Skeletal muscle tissue (tissue), 4 donors: Measurements from ENCODE around the gene LAMTOR2. TPM values are rescaled to one million over a fixed set of nuclear protein-coding genes. Genes with fewer than 3 reads are reported as not detected.

Source experiments
- H3K27ac ChIP-seq: one replicate; pipeline ENCODE4 v1.7.0; 2013; ENCODE audit warnings: mild to moderate bottlenecking, low read depth, low read length, inconsistent platforms
- H3K27me3 ChIP-seq, 3 donors: one replicate each; pipeline ENCODE4 v1.7.0; 2013; ENCODE audit warnings: low read length in 3 of 3; ENCODE audit not compliant: control insufficient read depth in 3 of 3, insufficient read depth in 3 of 3
- H3K36me3 ChIP-seq, 3 donors: one replicate each; pipeline ENCODE4 v1.7.0; 2013; ENCODE audit warnings: low read length in 3 of 3; ENCODE audit not compliant: control insufficient read depth in 3 of 3, insufficient read depth in 3 of 3
- H3K4me1 ChIP-seq, 3 donors: one replicate each; pipeline ENCODE4 v1.7.0; 2013; ENCODE audit warnings: low read length in 3 of 3, mild to moderate bottlenecking in 3 of 3; ENCODE audit not compliant: control insufficient read depth in 3 of 3, insufficient read depth in 3 of 3
- H3K4me3 ChIP-seq, 3 donors: one replicate each; pipeline ENCODE4 v1.7.0; 2013; ENCODE audit warnings: low read length in 3 of 3
- H3K9ac ChIP-seq, 3 donors: one replicate each; pipeline ENCODE4 v1.7.0; 2013; ENCODE audit warnings: low read length in 3 of 3, mild to moderate bottlenecking in 3 of 3, moderate library complexity in 2 of 3, low read depth in 1 of 3
- H3K9me3 ChIP-seq, 3 donors: one replicate each; pipeline ENCODE4 v1.7.0; 2013; ENCODE audit warnings: low read length in 3 of 3; ENCODE audit not compliant: control insufficient read depth in 3 of 3
- total RNA-seq: library from RNA; depleted of rRNA; stranded (reverse); fragments of >200 nt; gene quantifications from one replicate; pipeline ENCODE4 v1.2.3, GENCODE V29; 2014
- donor health status: Osteomylitis.

Gene LAMTOR2
- total RNA-seq = 35.0 TPM

- H3K4me1 ChIP-seq = peaks cover 23 to 38% (median 23%) of the 10 kb centered on the region in 3 donors
- no peaks in the 10 kb centered on the region for H3K27me3 ChIP-seq
- peak within 1 kb of the TSS; percentile 94 to 99 (median 97) for H3K4me3 ChIP-seq
- no peaks in the 10 kb centered on the region for H3K9me3 ChIP-seq
- peaks cover 15 to 21% (median 17%) of the 10 kb centered on the region in 3 donors for H3K36me3 ChIP-seq
- H3K9ac ChIP-seq = peak within 1 kb of the TSS; percentile 88 to 97 (median 96)
- H3K27ac ChIP-seq = peak within 1 kb of the TSS; percentile 84
Observed at GRCh38 chr1:156054500-156055280, at the start of gene LAMTOR2. LAMTOR2 (plus strand) TSS chr1:156054782; CDS start chr1:156054890, 108 bp downstream.

- Histone ChIP-seq H3K4me1 (peaks cover 3 to 11% (median 9%) of the 10 kb centered on the region in 3 donors), H3K27ac (no peak overlapping the region), H3K9ac (no peak overlapping the region), H3K4me3 (no peak overlapping the region), H3K36me3 (peaks cover 8 to 13% (median 11%) of the 10 kb centered on the region in 3 donors), H3K9me3 (no peaks in the 10 kb centered on the region), H3K27me3 (no peaks in the 10 kb centered on the region)
Observed at GRCh38 chr1:156004843-156005584, 49.6 kb upstream of the LAMTOR2 start.

- Histone ChIP-seq H3K36me3 (peaks cover 20 to 28% (median 27%) of the 10 kb centered on the region in 3 donors), H3K4me3 (no peak overlapping the region), H3K9ac (peak overlapping the region in 1 of 3 donors; percentile 25)
Observed at GRCh38 chr1:156006666-156007376, 47.8 kb upstream of the LAMTOR2 start.

GRCh38 chr1:156009404-156009803, 45.2 kb upstream of the LAMTOR2 start:
- Histone ChIP-seq H3K9me3 (no peaks in the 10 kb centered on the region), H3K9ac (no peak overlapping the region), H3K27ac (peak overlapping the region; percentile 45), H3K4me3 (no peak overlapping the region), H3K36me3 (peaks cover 36 to 45% (median 42%) of the 10 kb centered on the region in 3 donors), H3K4me1 (peaks cover 3 to 11% (median 9%) of the 10 kb centered on the region in 3 donors), H3K27me3 (no peaks in the 10 kb centered on the region)

More at GRCh38 chr1:156006666-156007376, 47.8 kb upstream of the LAMTOR2 start:
- peaks cover 3 to 11% (median 9%) of the 10 kb centered on the region in 3 donors for H3K4me1 ChIP-seq
- no peaks in the 10 kb centered on the region for H3K27me3 ChIP-seq
- H3K27ac ChIP-seq = no peak overlapping the region
- H3K9me3 ChIP-seq = no peaks in the 10 kb centered on the region

GRCh38 chr1:156012051-156012817, 42.3 kb upstream of the LAMTOR2 start:
- Histone ChIP-seq H3K27me3 (no peaks in the 10 kb centered on the region), H3K27ac (no peak overlapping the region), H3K9me3 (no peaks in the 10 kb centered on the region), H3K4me3 (no peak overlapping the region), H3K36me3 (peaks cover 40 to 55% (median 54%) of the 10 kb centered on the region in 3 donors), H3K4me1 (peaks cover 0 to 9% (median 8%) of the 10 kb centered on the region in 3 donors), H3K9ac (no peak overlapping the region)

GRCh38 chr1:156014829-156015228, 39.8 kb upstream of the LAMTOR2 start:
- Histone ChIP-seq H3K9ac (no peak overlapping the region), H3K4me3 (no peak overlapping the region), H3K9me3 (no peaks in the 10 kb centered on the region), H3K36me3 (peaks cover 34 to 58% (median 50%) of the 10 kb centered on the region in 3 donors), H3K4me1 (peaks cover 1 to 3% (median 2%) of the 10 kb centered on the region in 3 donors), H3K27me3 (no peaks in the 10 kb centered on the region), H3K27ac (no peak overlapping the region)

- Histone ChIP-seq H3K9me3 (no peaks in the 10 kb centered on the region), H3K27me3 (no peaks in the 10 kb centered on the region), H3K27ac (peak overlapping the region; percentile 32), H3K36me3 (peaks cover 7 to 17% (median 15%) of the 10 kb centered on the region in 3 donors), H3K4me3 (peak overlapping the region; percentile 83 to 94 (median 90)), H3K9ac (peak overlapping the region; percentile 68 to 79 (median 79)), H3K4me1 (peaks cover 8 to 11% (median 10%) of the 10 kb centered on the region in 3 donors)
Observed at GRCh38 chr1:156019946-156020292, 34.7 kb upstream of the LAMTOR2 start.

GRCh38 chr1:156020293-156021092, 34.1 kb upstream of the LAMTOR2 start, which contains the start of gene SSR2:
SSR2 (minus strand) TSS chr1:156020951; CDS start chr1:156020167, 784 bp downstream.
- H3K27ac ChIP-seq = peak within 1 kb of the TSS; percentile 32
- peak within 1 kb of the TSS; percentile 83 to 94 (median 90) for H3K4me3 ChIP-seq
- peaks cover 6 to 14% (median 14%) of the 10 kb centered on the region in 3 donors for H3K36me3 ChIP-seq
- H3K27me3 ChIP-seq = peaks cover 0 to 2% (median 0%) of the 10 kb centered on the region in 3 donors
- no peaks in the 10 kb centered on the region for H3K9me3 ChIP-seq
- peak within 1 kb of the TSS; percentile 71 to 79 (median 79) for H3K9ac ChIP-seq
- peaks cover 8 to 11% (median 10%) of the 10 kb centered on the region in 3 donors for H3K4me1 ChIP-seq
